Stimulated activated CD4-positive, alpha-beta T cell treated with anti-CD3 and anti-CD28 coated beads, Interleukin-1b, Interleukin-23, amount 100 ng/mL, for 24 hours (primary cell): ENCODE data around the gene NAPEPLD.
"Not testable (repeated sequence)": the region's sequence is repeated elsewhere in the genome, so short reads cannot be mapped to it uniquely, and the experiment has no call there.

Experiments used
- DNase-seq, 4 experiments: peaks; one replicate each; pipeline ENCODE4 v3.0.0-alpha.2; 2020; ENCODE audit warnings: low read depth in 4 of 4, low spot score in 1 of 4

The NAPEPLD gene

GRCh38 chr7:103068414-103069403 lies 80.2 kb downstream of the NAPEPLD start:
- DNase-seq = no peak

- peak in 1 of 4 experiments; percentile 28 for DNase-seq
Measured at GRCh38 chr7:103065667-103066066, 83.2 kb downstream of the NAPEPLD start.

GRCh38 chr7:103063895-103064294 lies 85.0 kb downstream of the NAPEPLD start:
- no peak for DNase-seq

- no peak for DNase-seq
Measured at GRCh38 chr7:103059471-103059870, 89.4 kb downstream of the NAPEPLD start.

GRCh38 chr7:103058122-103058521 lies 90.8 kb downstream of the NAPEPLD start:
- no peak for DNase-seq

GRCh38 chr7:103056006-103056405 lies 92.9 kb downstream of the NAPEPLD start:
- DNase-seq = not testable (repeated sequence)

GRCh38 chr7:103051519-103051918 lies 97.4 kb downstream of the NAPEPLD start:
- DNase-seq = no peak
